ENCODE measurements around the gene TMC8. TPM values are rescaled to one million over a fixed set of nuclear protein-coding genes. Genes with fewer than 3 reads are reported as not detected.

TMC8 gene
- total RNA-seq, 4 donors from 2014 or later, result 2.0 to 7.7 (median 7.6) TPM

GRCh38 chr17:78182504-78182903, 51.9 kb downstream of the TMC8 start:
- TF ChIP-seq CTCF (IDR thresholded peaks at IDR 0.05; ENCODE audit: low read depth), result no peak

- no peak for TF ChIP-seq CTCF (IDR thresholded peaks at IDR 0.05; ENCODE audit: low read depth)
Measured at GRCh38 chr17:78183916-78184315, 53.3 kb downstream of the TMC8 start.

- no peak for TF ChIP-seq CTCF (IDR thresholded peaks at IDR 0.05; ENCODE audit: low read depth)
Measured at GRCh38 chr17:78184351-78184750, 53.8 kb downstream of the TMC8 start.

GRCh38 chr17:78184868-78185267, 54.3 kb downstream of the TMC8 start:
- no peak for TF ChIP-seq CTCF (IDR thresholded peaks at IDR 0.05; ENCODE audit: low read depth)

- TF ChIP-seq CTCF (IDR thresholded peaks at IDR 0.05; ENCODE audit: low read depth), result no peak
Measured at GRCh38 chr17:78185981-78186691, 55.6 kb downstream of the TMC8 start.

- no peak for TF ChIP-seq CTCF (IDR thresholded peaks at IDR 0.05; ENCODE audit: low read depth)
Measured at GRCh38 chr17:78186692-78187595, 56.4 kb downstream of the TMC8 start, which contains the start of the genes AFMID and TK1. Gene AFMID (plus strand): TSS chr17:78187362. CDS start chr17:78187371, 9 bp downstream. Gene TK1 (minus strand): TSS chr17:78187052. CDS start chr17:78186994, 58 bp downstream.

Other genes starting within 250 kb of the TMC8 start
- 10 to 100 TPM in 3 of 4 donors, 1 to 10 TPM in 1; 8.2 to 33.3 (median 13.8) TPM for gene TNRC6C, start 172.1 kb upstream of the TMC8 start, total RNA-seq
- gene TMC6, start 2.0 kb upstream of the TMC8 start, total RNA-seq, result 10 to 100 TPM; 18.5 to 78.2 (median 23.6) TPM
- gene C17orf99, start 15.6 kb downstream of the TMC8 start, total RNA-seq, result not detected
- gene SYNGR2, start 37.8 kb downstream of the TMC8 start, total RNA-seq, result 10 to 100 TPM; 33.0 to 80.6 (median 50.1) TPM
- gene TK1, start 56.3 kb downstream of the TMC8 start, total RNA-seq, result 1 to 10 TPM; 1.1 to 8.8 (median 2.7) TPM
- gene AFMID, start 56.6 kb downstream of the TMC8 start, total RNA-seq, result 10 to 100 TPM; 14.9 to 27.4 (median 20.3) TPM
- 1 to 10 TPM in 2 of 4 donors, not detected in 2; 2.2 to 2.9 TPM for gene BIRC5, start 83.5 kb downstream of the TMC8 start, total RNA-seq
- gene TMEM235, start 100.9 kb downstream of the TMC8 start, total RNA-seq, result not detected
- 10 to 100 TPM; 15.4 to 33.3 (median 24.7) TPM for gene SOCS3, start 229.3 kb downstream of the TMC8 start, total RNA-seq
- 10 to 100 TPM; 25.4 to 63.9 (median 38.4) TPM for gene PGS1, start 247.9 kb downstream of the TMC8 start, total RNA-seq

Measured in subcutaneous adipose tissue (tissue), 4 donors.